ENCODE data around the gene ALDH1B1.

DNA sequence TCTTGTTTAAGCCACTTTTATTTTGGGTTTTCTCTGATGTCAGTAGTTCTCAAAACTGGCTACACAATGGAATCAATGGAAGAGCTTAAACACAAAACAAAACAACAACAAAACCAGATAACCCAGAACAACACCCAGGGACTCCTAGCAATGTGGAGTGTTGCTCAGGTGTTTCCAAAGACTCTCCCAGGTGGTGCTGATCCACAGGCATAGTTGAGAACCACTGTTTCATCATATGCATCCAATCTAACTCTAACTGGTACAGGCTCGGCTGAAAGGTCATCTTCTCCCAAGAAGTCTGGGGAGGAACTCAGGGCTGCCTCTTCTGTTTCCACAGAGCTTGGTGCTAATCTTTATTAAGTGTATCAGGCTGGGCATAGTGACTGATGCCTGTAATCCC is 5.4 kb upstream of the ALDH1B1 start:
- TF ChIP-seq, protein P1, sequence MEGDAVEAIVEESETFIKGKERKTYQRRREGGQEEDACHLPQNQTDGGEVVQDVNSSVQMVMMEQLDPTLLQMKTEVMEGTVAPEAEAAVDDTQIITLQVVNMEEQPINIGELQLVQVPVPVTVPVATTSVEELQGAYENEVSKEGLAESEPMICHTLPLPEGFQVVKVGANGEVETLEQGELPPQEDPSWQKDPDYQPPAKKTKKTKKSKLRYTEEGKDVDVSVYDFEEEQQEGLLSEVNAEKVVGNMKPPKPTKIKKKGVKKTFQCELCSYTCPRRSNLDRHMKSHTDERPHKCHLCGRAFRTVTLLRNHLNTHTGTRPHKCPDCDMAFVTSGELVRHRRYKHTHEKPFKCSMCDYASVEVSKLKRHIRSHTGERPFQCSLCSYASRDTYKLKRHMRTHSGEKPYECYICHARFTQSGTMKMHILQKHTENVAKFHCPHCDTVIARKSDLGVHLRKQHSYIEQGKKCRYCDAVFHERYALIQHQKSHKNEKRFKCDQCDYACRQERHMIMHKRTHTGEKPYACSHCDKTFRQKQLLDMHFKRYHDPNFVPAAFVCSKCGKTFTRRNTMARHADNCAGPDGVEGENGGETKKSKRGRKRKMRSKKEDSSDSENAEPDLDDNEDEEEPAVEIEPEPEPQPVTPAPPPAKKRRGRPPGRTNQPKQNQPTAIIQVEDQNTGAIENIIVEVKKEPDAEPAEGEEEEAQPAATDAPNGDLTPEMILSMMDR (IDR thresholded peaks at IDR 0.05), result no peak
- TF ChIP-seq POLR2A (IDR thresholded peaks at IDR 0.05), result no peak
- no peak for TF ChIP-seq EP300 (IDR thresholded peaks at IDR 0.05)
- no peak for TF ChIP-seq POLR2AphosphoS5 (IDR thresholded peaks at IDR 0.05)

Measured in sigmoid colon (tissue), 4 donors.